Gastrocnemius medialis (tissue), 4 donors: Measurements from ENCODE around the gene OPCML.

Experiments used
- CTCF ChIP-seq, 5 experiments: fragments of 450-650 bp in 3 of 5; fragments of 200-600 bp in 2 of 5; sonication (generic) in 2 of 5; IDR thresholded peaks in 4 of 5; conservative IDR thresholded peaks in 1 of 5; 1 replicate in 4 of 5; 2 replicates in 1 of 5; pipeline ENCODE4 v1.5.1; 2016 to 2019; ENCODE audit warnings: antibody characterized with exemption in 5 of 5, mild to moderate bottlenecking in 3 of 5, moderate library complexity in 3 of 5
- POLR2A ChIP-seq, 2 donors: fragments of 450-650 bp; IDR thresholded peaks; one replicate each; pipeline ENCODE4 v1.6.1; 2017; ENCODE audit warnings: antibody characterized with exemption in 2 of 2, mild to moderate bottlenecking in 2 of 2, moderate library complexity in 2 of 2

- no peak for TF ChIP-seq CTCF (IDR thresholded peaks at IDR 0.05 in 4 of 5, conservative IDR thresholded peaks at IDR 0.05 in 1 of 5)
- TF ChIP-seq POLR2A (IDR thresholded peaks at IDR 0.05): no peak
Measured at GRCh38 chr11:132852361-132852760, 679.9 kb downstream of the OPCML start.
